Hematopoietic multipotent progenitor cell (in vitro differentiated cells): ENCODE results near the gene UFSP2. TPM values are rescaled to one million over a fixed set of nuclear protein-coding genes. Genes with fewer than 3 reads are reported as not detected.

Experiments
- DNase-seq, 3 donors: peaks; one replicate each; pipeline ENCODE4 v3.0.0-alpha.2; 2011 to 2015; ENCODE audit warnings: low read depth in 2 of 3, low spot score in 2 of 3
- total RNA-seq: library from RNA; depleted of rRNA; stranded (reverse); fragments of >200 nt; gene quantifications from one replicate; pipeline ENCODE4 v1.2.3, GENCODE V29; 2012

The UFSP2 gene
- total RNA-seq, 1 donor, result 16.2 TPM

- DNase-seq, result no peak
Measured at GRCh38 chr4:185426960-185427688, 1.4 kb upstream of the UFSP2 start.

DNA sequence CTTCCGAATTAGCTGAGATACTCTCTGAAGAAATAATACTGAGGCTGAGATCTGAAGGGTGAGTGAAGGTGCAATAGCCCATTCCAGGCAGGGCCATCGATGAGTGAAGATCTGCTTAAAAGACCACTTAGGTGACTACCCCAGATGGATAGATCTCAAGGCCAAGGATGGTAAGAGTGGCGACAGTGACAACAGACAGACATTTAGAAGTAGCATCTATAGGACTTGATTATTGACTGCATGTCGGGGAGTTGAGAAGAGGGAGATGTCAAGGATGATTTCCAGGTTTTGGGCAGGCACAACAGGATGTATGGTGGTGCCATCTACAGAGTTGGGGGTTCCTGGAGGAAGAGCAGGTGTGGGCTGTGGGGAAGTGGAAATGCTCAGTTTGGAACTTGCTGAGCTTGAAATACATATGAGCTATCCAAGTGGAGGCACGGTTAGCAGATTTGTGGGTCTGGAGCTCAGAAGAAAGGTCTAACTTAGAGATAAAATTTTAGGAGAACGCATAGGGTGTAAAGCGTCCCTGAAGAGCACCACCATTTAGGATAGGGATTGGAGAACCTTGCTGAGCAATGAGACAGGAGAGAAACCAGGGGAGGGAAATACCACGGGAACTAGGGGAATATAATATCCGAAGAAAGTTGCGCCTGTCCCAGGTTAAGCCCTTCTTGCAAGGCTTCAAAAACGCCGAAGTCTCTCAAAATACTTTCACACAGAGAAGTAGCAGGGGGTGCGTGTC, 688 bp downstream of the UFSP2 start:
- peak; percentile 7 to 35 (median 10) for DNase-seq

GRCh38 chr4:185421366-185422124, 4.2 kb downstream of the UFSP2 start:
- DNase-seq, result no peak

DNA sequence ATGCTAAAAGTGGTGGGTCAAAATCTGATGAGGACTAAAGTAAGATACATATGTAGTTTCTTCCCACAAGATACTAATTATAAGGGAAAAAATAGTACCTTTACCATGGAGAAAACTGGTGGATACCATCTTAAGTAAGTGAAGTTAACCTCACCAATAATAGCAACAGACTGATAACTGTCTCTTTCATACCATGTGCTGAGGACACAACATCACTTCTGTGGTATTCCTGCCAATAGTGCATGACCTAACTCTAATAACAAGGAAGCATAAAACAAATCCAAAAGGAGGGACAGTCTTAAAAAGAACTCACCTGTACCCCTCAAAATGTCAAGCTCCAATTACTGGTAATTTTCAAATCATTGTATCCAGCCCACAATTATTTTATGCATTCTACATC, 8.8 kb downstream of the UFSP2 start:
- DNase-seq, result no peak

- DNase-seq, result no peak
Measured at GRCh38 chr4:185412412-185412811, 13.4 kb downstream of the UFSP2 start.

- DNase-seq, result no peak
Measured at GRCh38 chr4:185411849-185412248, 13.9 kb downstream of the UFSP2 start.

GRCh38 chr4:185408432-185408831, 17.3 kb downstream of the UFSP2 start:
- DNase-seq, result no peak

- DNase-seq, result no peak
Measured at GRCh38 chr4:185405296-185405999, 20.3 kb downstream of the UFSP2 start.

DNA sequence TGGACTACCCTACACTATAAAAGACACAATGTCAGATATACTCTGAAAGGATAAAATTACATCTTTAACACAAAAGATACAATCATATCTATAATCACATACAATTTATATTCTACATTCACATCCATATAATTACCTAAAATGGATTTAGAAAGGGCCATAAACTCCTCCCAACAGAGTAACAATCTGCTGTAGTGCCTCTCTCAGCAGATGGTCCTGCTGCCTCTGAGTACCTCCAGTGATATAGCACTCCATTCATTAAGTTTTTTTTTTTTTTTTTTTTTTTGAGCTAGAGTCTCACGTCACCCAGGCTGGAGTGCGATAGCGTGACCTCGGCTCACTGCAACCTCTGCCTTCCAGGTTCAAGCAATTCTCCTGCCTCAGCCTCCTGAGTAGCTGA, 21.7 kb downstream of the UFSP2 start:
- no peak for DNase-seq

GRCh38 chr4:185399466-185399865, 26.3 kb downstream of the UFSP2 start:
- no peak for DNase-seq

DNA sequence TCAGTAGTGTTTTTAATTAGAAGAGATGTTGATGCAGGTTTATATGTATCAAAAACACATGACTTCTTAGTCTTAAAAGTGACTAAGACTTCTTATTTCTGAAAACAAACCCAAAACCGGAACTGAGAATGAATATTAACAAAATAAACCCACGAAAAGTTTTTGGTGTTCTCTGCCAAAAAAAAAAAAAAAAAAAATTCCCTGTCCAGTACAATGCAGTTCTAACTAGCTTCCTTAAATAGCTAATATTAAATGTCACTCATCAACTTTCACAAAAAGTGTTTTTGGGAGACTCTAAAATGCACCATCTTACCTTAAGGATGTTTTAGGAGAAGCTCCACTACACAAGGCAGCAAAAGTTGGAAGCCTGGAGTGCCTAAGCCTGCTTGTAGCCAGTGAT, 27.1 kb downstream of the UFSP2 start:
- no peak for DNase-seq

GRCh38 chr4:185396724-185397385, 28.9 kb downstream of the UFSP2 start, which contains the start of gene ANKRD37:
TSS of gene ANKRD37 (plus strand) at chr4:185396841. CDS start at chr4:185396924, 83 bp downstream.
- DNase-seq, result no peak

GRCh38 chr4:185395956-185396723, 29.6 kb downstream of the UFSP2 start:
- peak; percentile 90 to 97 (median 92) for DNase-seq

GRCh38 chr4:185395238-185395955, 30.4 kb downstream of the UFSP2 start, which contains the start of gene LRP2BP:
TSS of gene LRP2BP (minus strand) at chr4:185395924. CDS start at chr4:185378186, 17,738 bp downstream.
- peak in 2 of 3 donors; percentile 14 to 51 for DNase-seq

GRCh38 chr4:185394568-185395237, 31.1 kb downstream of the UFSP2 start:
- no peak for DNase-seq

GRCh38 chr4:185392156-185392555, 33.6 kb downstream of the UFSP2 start:
- DNase-seq, result no peak

- DNase-seq, result no peak
Measured at GRCh38 chr4:185390941-185391340, 34.8 kb downstream of the UFSP2 start.

DNA sequence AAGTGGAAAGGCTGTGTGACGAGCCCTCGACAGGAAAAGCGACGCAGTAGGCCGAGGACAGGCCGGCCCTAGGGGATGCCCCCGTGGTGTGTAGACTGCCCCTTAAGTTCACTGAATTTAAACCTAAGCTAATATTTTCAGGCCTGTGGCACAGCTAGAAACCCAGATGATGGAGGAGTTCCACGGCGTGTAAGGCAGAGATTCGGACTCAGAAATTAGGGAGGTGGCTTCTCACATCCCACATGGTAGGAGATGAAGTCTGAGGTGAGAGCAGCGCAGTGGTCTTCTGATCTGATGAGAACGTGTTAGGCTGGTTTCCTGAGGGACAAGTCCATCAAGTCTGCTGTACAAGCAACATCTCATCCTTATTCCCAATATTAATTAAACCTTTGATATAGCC, 37.8 kb downstream of the UFSP2 start:
- no peak for DNase-seq
